C1 segment of cervical spinal cord (tissue), 14 donors: ENCODE data around the gene FKBP2.

Experiments used
- DNase-seq, 14 donors: peaks; one replicate each; lab custom pipeline; 2025; lab: John Stamatoyannopoulos, UW

FKBP2 gene

DNA sequence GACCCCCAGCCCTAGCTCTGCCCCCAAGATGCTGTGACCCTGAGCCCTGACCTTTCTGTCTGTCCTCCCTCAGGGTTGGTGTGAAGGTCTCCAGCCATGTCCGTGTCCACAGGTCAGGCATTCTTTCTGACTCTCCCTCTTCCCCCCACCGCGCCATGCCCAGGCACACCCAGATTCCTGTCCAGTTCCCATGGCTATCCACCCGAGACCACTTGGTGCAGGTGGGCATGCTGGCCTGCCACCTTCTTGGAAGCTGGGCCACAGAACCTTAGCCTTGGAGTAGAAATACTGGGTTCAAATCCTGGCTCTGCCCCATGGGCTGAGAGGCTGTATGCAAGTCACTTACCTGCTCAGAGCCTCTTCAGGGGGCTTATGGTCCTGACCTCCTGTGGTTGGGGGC, 8.1 kb downstream of the FKBP2 start:
- DNase-seq: no peak

DNA sequence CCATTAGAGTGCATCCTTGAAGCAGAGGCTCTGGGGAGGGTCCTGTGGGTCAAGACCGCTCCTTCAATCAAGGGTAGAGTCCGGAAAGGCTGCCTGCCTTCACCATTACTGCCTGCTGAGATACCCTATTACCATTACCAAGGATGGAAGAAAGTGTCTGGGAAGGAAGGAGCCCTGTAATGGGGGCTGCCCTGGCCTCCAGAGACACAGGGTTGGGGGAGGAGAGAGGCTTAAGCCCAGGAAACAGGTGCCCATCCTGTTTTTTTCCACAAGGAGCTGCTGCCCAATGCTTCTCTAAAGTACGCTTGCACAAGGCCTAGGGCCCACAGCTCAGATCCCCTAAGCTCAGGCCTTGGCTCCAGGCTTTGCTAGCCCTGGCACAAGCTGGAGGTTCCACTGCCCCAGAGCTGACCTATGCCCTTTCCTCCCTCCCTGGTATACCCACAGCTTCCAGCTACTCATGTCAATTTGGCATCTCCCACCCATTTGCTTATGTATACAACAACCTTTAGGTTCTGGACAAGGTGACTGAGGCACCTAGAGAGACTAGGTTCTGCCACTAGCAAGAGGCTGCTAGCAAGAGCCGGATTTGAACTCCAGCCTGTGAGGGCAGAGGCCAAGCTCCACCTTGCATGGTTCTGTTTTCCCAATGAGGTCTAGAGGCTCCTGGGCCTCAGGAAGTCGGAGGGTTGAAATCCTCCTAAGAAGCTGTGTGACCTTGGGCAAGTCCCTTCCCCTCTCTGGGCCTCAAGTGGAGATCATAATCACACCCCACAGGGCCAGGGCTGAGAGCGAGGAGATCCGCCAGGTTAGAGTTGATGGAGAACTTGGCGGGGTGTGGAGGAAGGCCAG, 8.9 kb downstream of the FKBP2 start:
- DNase-seq: no peak

DNA sequence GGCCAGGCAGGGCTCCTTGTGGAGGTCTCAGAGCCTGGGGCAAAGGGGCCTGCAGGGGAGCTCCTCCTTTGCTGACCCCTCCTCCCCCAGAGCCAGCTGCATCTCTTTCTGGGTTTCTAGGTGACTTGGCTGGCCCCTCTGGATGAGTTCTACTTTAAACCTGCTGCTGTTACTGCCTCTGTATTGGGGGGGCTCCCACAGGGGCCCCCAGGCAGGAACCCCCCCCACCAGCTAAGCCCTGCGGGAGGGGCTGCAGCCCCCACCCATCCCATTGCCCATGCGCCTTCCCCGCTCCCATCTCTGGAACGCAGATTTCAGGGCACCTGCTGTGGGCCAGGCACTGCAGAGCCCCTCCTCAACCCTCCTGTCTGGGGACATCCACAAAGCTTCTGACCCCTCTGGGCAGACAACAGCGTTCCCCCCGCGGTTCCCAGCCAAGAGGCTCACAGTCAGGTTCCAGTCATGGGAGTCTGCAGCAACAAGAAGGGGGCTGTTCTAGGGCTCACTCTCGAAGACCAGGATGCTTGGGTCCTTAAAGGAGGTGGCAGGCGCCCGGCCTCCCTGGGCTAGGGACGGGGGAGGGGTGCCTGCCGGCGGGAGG, 9.6 kb downstream of the FKBP2 start:
- DNase-seq: no peak

DNA sequence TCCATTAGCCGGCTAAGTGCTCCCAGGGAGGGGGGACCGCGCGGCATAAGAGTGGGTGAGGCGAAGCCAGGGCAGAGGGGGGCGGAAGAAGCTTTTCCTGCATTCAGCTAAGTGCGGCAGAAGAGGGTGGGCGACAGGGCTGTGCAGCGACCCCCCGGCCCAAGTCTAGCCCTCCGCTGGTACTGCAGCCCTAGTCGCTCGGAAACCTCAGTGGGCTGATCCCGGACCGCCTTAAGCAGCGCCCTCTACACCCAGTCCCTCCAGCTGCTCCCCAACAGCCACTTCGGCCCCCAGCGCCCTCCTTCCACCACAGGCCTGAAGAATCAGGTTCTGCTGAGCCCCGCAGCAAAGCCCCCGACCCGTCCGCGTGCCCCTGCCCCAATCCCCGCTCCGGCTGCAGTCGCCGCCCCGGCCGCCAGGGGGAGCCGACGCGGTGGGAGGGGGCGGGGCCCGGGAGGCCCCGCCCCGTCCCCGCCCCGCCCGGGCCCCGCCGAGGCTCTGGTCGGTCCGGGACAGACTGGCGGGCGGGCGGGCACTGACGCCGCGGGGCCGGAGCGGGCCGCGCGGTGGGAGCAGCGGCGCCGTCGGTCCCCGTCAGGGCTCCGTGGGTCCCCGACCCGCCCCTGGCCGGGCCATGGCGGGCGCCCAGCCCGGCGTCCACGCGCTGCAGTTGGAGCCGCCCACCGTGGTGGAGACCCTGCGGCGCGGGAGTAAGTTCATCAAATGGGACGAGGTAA, 10.3 kb downstream of the FKBP2 start, which contains the start of gene PLCB3:
TSS of gene PLCB3 (plus strand) at position 515 of the 737 bp plus-strand sequence. CDS start at position 635, 120 bp downstream.
- peak in 8 of 14 donors; percentile 19 to 80 (median 43) for DNase-seq

DNA sequence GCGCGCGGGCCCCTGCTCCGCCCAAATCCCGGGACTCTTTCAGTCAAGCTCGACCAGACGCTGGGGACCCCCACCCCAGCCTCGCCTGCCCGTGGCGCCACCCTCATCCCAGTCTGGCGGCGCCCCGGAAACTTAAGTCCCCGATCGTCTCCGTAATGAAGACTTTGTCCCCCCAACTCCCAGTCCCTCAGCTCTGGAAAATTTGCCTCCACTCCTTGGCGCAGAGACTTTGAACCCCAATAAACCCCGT, 10.8 kb downstream of the FKBP2 start:
- DNase-seq: no peak

DNA sequence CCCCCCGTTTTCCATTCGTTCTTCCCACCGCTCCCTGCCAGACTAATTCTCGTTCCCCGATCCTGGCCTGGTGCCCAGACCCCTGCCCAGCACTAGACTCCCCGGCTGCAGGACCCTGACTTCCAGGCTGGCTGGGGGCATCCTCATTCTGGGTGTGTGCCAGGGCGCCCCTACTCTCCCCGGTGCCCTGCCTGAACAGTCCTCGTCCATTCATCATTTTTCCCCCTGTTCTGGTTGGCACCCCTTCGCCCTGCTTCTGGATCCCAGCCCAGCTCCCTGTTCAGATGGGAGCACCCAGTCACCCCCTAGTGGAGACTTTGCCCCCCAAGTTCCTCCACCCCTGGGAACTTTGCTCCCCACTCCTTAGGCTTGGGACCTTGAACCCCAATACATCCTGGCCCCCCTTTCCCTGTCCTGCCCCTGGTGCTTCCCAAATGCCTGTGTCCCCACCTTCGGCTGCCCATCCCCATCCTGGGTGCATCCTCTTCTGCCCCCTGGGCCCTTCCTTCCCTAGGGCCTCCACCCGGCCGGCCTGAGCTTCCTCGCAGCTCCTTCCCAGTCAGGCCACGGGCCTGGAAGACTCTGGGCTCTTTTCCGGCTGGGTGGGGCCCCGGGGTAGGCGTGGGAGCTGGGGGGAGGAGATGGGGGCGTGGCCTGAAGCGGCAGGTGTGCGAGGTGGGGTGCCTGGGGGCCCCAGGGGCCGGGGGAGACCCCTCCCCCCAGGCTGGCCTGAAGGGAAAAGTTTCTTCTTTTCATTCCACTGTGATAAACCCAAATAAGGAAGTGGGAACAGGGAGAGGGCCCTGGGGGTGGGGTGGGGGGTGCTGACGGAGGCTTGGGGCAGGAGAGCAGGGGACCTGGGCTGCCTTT, 11.3 kb downstream of the FKBP2 start:
- DNase-seq: no peak

DNA sequence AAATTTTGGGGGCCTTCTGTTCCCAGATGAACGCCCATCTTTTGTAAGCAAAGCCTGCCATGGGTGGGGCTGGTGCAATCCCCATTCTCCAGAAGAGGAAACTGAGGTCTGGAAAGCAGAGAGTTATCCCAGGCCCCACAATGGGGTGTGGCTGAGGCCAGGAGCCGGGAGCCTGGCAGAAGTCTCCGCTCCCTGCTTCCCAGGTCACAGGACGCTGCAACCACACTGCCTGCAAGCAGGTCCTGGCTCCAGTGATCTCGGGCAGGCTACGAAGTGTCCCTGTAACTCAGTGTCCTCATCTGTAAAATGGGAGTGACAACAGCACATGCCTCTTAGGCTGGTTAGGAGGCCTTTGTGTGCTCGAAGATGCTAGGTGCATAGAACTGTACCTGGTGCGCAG, 12.1 kb downstream of the FKBP2 start:
- DNase-seq: no peak

DNA sequence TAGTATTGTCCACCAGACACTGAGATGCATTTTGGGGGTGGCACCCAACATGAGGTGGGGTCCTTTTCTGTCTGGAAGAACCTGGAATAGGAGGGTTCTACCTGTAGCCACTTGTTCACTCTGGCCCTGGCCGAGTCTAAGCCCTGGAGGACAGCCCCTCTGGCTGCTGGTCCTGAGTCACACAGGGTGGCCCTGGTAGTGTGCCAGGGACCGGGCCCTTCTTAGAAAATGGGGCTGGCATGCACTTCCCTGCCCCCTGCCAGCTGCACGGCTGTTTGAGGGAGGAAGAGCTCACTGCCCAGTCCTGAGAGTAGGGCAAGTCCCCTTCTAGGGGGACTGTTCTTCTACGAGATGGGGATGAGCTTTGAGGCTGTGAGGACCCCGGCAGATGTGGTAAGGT, 12.6 kb downstream of the FKBP2 start:
- peak in 9 of 14 donors; percentile 28 to 80 (median 53) for DNase-seq

DNA sequence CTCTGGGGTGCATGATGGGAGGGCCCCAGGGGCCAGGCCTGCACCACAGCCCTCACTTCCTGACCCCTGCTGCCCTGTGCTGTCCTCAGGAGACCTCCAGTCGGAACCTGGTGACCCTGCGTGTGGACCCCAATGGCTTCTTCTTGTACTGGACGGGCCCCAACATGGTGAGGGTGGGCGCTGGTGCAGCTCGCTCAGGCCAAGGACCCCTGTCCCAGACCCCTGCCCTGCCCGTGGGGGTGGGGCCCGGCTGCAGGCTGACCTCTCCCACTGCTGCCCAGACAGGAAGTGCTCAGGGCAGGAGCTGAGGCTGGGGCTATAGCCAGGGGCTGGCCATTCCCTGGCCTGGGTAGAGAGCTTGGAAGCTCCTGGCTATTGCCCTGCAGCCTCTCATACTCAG, 13.4 kb downstream of the FKBP2 start:
- no peak for DNase-seq

DNA sequence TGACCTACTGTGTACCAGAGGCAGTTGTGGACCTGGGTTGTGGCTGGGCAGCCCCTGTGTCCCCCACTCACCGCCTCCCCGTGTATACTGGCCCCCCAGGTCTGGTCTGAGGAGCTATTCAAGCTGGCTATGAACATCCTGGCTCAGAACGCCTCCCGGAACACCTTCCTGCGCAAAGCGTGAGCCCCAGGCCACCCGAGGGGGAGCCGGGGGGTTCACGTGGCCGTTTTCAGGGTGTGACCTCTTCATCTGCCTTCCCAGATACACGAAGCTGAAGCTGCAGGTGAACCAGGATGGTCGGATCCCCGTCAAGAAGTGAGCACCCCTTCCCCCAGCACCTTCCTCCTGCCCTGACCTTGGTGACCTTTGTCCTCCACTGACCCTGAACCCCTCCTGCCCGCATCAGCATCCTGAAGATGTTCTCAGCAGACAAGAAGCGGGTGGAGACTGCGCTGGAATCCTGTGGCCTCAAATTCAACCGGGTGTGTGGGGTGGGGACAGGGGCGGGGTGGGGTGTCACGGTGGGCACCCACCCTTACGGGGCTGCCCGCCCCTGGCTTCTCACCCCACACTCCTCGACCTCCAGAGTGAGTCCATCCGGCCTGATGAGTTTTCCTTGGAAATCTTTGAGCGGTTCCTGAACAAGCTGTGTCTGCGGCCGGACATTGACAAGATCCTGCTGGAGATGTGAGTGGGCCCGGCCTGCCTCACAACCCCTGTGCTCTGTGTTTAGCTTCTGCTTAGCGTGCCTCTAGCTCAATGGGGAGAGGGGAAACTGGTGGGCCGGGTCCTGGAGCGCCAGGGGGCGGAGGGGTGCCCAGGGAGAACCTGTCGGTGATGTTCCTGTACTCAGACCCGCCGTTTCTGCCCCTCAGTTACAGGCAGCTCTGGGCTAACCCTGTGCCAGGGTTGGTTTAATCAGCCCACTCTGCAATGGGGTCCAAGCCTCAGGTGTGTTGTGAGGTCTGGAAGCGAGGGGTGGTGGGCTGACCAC, 14.5 kb downstream of the FKBP2 start:
- DNase-seq: no peak

DNA sequence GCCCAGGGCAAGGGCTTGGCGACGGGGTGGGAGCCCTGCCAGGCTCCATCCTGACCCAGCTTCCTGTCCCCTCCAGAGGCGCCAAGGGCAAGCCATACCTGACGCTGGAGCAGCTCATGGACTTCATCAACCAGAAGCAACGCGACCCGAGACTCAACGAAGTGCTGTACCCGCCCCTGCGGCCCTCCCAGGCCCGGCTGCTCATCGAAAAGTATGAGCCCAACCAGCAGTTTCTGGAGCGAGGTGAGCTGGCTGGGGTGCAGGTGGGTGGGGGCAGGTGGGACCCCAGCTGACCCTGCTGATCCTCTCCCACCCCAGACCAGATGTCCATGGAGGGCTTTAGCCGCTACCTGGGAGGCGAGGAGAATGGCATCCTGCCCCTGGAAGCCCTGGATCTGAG, 15.4 kb downstream of the FKBP2 start:
- DNase-seq: no peak

DNA sequence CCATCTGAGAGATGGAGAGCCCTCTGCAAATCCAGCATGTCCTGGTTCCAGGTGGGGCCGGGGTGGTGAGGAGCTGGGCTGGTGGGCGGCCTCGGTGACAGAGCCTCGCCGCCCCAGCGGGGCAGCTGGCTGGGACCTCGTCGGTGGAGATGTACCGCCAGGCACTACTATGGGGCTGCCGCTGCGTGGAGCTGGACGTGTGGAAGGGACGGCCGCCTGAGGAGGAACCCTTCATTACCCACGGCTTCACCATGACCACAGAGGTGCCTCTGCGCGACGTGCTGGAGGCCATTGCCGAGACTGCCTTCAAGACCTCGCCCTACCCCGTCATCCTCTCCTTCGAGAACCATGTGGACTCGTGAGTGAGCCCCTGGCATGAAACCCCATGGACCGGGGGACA, 17.5 kb downstream of the FKBP2 start:
- DNase-seq: no peak

DNA sequence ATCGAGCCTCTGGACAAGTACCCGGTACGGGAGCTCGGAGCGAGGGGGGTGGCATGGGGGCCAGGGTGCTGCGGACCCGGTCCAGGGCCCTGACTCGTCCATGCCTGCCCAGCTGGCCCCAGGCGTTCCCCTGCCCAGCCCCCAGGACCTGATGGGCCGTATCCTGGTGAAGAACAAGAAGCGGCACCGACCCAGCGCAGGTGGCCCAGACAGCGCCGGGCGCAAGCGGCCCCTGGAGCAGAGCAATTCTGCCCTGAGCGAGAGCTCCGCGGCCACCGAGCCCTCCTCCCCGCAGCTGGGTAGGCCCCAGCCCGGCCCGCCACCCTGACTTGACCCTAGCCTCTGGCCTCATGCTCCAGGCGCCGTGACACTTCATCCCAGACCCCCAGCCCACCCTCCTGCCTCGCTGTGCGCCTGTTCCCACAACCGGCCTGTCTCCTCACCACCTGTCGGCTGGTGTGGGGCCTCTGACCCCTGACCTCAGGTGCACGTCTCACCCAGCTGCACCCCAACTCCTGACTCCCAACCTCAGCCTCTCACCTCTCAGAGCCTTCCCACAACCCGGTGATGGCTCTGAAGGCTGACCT, 18.1 kb downstream of the FKBP2 start:
- no peak for DNase-seq

DNA sequence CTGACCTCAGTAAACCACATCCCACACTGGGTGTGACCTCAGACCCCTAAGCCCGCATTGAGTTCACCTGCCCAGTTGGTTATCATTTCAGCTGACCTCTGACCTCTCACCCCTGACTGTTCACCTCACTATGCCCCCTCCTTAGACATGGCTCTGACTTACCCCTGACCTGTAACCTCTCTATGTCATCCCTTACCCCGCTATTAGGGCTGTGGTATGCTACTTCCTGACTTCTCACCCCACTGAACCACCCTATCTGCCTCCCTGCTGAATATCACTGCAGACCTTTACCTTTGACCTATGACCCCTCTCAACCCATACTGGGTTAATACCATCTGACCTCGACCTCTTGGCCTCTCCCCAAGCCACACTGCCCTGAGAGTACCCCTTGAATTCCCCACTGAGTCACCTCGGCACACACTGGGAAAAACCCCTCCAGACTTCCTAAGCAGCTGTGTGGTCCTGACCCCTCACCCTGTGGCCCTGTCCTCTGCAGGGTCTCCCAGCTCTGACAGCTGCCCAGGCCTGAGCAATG, 18.7 kb downstream of the FKBP2 start:
- no peak for DNase-seq

DNA sequence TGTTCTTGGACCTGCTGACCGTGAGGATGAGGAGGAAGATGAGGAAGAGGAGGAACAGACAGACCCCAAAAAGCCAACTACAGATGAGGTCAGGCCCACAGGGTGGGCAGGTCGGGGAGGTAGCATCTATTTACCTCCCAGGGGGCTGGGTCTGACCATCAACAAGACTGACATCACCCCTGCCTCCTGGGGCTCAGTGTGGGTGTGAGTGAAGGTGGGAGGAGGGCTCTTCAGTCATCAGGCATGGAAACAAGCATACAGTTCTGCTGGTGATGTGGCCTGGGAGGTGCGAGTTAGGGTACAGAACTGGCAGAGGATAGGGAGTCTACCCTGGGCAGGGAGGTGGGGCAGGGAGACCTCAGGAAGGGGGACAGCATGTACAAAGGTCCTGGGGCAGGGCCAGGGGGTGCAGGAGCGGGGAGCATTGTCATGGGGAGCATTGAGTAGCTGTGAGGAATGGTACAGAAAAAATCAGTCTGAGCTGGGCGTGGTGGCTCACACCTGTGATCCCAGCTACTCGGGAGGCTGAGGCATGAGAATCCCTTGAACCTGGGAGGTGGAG, 19.3 kb downstream of the FKBP2 start:
- DNase-seq: no peak

DNA sequence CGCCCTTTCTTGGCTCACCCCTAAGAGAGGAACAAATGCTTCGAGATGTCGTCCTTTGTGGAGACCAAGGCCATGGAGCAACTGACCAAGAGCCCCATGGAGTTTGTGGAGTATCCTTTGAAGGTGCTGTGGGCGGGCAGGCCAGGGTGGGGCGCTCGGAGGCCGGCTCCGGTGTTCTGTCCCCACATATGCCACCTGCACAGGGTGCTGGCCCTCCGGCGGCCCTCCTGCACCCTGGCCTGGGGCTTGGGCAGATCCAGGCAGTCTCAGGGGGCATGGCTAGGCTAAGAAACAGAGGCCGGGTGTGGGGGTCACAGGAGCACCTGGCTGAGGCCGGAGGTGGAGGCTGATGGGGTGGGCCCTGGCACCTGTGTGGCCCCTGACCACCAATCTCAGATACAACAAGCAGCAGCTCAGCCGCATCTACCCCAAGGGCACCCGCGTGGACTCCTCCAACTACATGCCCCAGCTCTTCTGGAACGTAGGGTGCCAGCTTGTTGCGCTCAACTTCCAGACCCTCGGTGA, 20.7 kb downstream of the FKBP2 start:
- no peak for DNase-seq

DNA sequence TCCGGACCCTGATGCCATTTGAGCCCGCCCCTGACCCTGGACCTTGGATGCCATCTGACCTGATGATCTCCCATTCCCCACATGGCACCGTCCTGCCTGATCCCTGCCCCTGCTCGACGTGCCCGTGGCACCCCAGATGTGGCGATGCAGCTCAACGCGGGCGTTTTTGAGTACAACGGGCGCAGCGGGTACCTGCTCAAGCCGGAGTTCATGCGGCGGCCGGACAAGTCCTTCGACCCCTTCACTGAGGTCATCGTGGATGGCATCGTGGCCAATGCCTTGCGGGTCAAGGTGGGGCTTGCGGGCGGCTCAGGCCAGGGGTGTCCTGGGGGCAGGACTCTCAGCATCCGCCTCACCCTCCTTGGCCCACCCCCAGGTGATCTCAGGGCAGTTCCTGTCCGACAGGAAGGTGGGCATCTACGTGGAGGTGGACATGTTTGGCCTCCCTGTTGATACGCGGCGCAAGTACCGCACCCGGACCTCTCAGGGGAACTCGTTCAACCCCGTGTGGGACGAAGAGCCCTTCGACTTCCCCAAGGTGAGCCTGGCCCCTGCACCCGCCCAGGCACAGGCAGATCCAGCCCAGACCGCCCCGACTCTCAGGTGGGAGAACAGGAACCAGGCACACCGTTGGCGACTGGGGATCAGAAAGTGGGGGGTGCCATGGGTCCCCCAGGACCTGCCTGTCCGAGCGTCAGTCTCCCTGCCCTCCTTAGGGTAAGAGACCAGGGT, 21.5 kb downstream of the FKBP2 start:
- no peak for DNase-seq
